NCI-H2029 (cell line): ENCODE data around the gene SORBS2.

Source experiments
- DNase-seq: peaks from one replicate; lab custom pipeline; 2025; lab: John Stamatoyannopoulos, UW

The SORBS2 gene

DNA sequence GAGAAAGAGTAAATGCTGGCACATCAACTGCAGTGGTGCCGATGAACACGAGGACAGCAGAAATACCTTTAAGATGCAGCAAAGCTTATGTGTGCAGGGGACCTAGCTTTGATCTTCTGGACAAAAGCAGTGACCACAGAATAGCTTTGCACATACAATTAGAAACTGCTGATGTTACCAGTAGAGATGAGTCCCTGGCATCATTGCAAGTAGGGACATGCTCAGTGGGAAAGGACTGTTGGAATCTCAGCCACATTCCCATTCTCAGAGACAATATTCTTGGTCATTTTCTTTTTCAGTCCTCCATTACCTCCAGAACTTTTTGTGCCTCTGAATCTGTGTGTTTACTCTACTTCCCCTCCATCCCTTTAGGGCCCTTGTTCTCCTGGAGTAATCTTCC lies 259.7 kb downstream of the SORBS2 start:
- no peak for DNase-seq

DNA sequence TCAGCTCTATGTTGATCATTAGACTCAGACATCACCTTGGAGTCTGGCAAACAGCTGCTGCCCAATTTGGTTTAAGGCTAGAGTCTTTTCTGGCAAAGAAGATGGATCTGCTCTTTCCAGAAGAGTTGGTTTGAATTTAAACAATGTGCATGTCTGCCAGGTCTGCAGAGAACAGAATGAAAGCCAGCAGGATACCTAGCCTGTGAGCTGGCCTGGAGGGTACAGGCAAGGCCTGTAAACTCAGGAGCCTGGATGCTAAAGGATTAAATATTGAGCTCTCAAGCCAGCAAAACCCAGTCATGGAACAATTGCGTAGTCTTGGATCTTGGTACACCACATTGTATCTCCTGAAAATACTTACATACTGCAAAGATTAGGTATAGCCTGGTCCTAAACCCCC lies 261.1 kb downstream of the SORBS2 start:
- no peak for DNase-seq

DNA sequence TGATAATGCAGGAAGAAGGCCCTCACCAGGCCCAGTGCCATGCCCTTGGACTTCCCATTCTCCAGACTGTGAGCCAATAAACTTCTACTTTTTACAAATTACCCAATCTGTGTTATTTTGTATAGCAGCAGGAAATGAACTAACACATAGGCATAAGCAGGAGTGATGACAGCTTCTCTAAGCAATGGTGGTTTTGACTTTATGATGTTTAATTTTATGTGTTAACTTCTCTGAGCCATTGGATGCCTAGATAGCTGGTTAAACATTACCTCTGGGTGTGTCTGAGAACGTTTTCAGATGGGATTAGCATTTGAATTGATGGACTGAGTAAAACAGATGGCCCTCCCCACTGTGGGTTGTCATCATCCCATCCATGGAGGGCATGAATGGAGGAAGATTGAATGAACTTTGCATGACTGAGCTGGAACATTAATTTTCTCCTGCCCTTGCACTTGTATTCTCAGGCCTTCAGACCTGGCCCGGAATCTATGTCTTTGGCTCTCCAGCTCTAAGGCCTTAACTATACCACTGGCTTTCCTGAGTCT lies 262.8 kb downstream of the SORBS2 start:
- DNase-seq = no peak

DNA sequence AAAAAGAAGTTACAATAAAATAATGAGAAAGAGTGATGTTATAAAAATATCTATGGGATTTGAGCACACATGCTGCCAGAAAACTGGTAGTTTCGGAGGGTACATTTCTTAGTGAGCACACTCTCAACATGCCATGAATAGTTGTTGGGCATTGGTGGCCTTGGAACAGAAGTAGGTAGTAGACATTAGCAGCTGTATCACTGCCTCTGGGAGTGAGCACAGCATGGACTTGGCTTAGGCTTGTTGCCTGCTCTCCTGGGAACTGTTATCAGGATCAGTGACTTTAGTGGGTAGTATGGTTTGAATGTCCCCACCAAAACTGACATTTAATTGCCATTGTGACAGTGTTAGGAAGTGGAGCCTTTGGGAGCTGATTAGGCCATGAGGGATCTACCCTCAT lies 263.4 kb downstream of the SORBS2 start:
- no peak for DNase-seq

DNA sequence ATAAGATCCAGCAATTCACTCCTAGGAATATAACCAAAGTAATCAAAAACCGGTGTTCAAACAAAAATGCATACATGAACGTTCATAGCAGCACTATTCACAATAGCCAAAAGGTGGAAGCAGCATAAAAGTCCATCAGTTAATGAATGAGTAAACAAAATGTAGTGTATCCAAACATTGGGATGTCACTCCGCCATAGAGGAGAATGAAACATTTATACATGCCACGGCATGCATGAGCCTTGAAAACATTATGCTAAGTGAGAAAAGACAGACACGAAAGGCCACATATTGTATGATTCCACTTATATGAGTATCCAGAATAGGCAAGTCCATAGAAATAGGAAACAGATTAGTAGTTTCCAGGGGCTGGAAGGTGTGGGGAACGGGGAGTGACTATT lies 265.7 kb downstream of the SORBS2 start:
- no peak for DNase-seq

DNA sequence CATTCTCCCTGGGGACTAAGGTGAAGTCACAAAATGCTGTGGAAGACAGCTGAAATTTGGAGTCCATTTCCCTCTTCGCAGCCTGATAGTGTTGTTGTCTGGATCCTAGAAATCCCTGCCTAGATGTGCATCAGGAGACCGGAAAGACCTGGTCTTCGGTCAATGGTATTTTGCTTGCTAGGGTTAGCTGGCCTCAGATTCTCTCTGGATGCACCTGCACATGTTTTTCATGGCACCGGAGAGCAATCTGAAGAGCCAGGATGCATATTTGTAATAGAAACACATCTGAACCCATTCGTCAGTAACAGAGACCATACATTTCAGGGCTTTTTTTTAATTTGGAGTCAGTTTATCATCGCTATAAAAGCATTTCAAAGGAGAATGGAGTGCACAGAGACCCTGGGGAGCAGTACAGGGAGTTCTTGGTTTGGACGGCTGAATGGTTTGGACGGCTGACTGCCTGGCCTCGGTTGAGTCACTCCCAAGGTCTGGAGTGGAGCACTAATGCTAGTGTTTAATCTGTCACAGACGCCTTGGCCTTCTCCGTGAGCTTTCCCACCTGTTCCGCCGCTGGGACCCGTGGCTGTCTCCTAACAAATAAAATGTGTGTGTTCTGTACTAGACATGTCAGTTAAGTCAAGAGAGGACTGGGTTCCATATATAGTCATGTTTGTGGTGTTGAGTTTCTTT lies 269.2 kb downstream of the SORBS2 start:
- no peak for DNase-seq

DNA sequence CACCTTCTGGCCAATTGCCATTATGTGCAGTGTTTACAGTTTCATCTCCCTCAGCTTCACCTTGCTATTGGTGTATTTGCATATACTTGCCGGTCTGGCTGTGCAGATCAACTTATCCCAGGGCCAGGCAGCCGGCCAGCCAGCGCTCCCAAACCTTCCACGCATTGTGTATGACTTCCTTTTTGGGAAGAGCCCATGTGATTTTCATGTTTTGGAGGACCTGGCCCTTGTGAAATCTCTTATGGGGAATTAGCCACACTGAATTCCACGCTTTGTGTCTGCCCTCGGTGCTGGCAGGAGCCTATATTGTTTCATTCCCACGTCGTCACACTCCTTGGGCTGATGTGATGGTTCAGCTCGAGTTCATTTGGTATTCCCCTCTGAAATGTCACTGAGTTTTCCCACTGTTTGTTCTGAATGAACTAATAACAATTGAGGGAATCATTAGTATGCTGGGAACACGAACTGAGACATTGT lies 270.7 kb downstream of the SORBS2 start:
- DNase-seq = peak; percentile 28

DNA sequence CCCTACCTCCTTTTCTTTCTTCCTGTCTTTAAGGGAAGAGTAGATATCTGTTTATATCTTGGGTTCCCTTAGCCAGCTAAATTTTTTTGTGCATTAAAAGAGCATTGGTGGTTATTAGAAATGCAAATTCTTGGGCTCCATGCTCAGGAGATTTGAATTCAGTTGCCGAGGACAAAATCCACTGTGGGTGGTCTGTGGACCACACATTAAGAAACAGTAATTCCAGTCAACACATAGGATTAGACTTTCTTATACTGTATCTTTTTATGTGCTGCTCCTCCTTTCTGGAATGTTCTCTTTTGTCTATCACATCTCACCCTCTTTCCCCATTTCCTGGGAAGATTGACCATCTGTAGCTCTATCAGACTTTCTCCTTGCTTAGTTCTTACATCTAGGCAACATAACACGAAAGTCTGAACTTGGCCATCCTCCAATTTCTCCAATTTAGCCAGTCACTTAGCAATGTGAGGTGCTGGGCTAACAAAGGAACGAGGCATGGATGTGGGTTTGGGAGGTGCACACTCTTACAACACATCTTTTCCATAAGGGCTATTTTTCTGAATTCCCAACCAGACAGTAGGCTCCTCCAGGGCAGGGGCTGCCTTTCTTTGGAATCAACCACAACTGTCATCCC lies 271.4 kb downstream of the SORBS2 start:
- DNase-seq = no peak

DNA sequence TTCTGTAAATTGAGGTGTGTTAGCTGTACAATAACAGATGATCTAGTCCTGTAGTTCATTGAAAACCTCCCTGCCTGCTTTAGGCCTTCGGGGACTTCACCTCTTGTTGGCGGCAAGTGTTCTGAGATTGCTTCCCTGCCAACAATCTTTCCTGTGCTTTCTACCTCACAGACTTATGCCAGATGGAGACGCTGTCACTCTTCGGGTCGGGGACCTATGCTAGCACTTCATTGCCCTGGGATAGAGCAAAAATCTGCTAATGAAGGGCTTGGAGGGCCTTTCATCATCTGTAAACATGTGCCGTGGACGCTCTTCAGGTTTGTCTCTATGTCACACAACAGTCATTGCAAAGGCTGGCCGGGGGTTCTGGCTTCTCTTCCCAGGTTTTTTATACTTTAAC lies 272.0 kb downstream of the SORBS2 start:
- DNase-seq = no peak

DNA sequence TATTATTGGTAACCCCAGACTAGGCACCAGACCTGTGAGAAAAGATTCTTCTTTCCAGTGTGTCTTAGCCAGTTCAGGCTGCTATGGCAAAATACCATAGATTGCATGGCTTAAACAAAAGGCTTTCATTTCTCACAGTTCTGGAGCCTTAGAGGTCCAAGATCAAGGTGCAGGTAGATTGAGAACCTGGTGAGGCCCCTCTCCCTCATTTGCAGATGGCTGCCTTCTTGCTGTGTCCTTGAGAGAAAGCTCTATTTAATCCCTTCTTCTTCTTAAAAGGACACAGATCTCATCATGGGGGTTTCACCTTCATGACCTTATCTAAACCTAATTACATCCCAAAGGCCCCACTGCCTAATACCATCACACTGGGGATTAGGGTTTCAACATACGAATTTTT lies 273.2 kb downstream of the SORBS2 start:
- no peak for DNase-seq

DNA sequence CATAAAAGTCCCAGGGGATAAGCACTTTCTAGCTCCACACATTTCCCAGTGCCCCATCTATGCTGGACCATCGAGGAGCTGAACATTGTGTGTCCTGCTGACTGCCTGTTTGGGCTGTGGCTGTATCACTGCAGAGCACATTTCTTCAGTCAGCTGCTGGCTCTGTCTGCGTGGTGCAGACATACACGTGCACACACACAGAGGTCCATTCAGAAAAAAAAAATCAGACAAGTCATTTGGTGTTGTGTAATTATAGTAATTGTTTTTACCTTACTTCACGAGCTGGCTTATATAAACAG lies 275.6 kb downstream of the SORBS2 start:
- no peak for DNase-seq

DNA sequence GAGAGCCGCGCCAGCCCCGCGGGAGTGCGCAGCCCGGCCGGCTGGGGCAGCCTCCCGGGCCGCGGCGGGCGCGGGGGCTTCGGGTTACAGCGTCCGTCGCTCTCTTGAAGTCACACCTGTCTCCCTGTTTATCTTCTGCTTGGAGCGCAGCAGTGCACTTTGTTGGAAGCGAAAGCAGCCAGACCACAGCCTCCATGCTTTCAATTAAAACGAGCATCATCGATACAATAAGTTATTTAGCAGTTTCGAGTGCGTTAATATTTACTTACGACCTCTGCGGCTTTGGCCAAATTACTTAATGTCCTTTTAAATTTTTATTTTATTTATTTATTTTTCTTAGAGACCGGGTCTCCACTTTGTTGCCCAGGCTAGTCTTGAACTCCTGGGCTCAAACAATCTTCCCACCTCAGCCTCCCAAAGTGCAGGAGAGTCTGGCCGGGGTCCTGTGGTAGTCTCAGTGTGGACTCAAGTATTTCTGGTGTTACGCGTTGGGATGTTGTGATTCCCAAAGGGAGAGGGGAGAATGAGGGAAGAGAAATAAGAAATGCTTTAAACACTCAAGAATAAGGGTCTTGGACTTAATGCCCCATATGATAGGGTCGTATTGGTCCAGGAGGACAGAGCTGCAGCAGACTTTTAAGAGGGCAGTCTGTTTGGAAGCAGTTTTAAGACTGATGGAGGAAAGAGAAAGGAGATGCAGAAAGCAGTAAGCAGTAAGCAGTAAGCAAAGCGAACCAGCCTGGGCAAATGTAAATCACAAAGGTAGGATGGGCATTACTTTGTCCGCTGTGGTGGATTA lies 276.2 kb downstream of the SORBS2 start:
- peak; percentile 75 for DNase-seq
